ENCODE results near the gene EIF4G3.
"Not testable (repeated sequence)": the region's sequence is repeated elsewhere in the genome, so short reads cannot be mapped to it uniquely, and the experiment has no call there.

EIF4G3 gene

DNA sequence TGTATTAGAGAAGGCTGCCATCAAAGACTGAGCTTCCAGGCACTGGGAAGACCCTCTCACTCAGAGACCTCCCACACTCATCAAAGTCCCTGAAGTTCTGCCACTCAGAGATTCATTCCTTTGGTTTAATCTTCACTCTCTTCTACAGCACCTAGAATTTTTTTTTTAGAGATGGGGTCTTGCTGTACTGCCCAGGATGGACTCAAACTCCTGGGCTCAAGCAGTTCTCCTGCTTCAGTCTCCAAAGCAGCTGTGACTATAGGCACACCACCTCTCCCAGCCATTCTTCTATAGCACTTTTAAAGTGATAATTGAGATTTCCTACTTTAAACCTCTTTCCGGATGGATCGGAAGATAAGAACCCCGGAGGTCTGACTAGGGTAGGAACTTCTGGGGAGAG, 385.9 kb downstream of the EIF4G3 start:
- peaks cover 8% of the 10 kb centered on the region for H3K4me1 ChIP-seq (ENCODE audit: insufficient read depth, low read length, severe bottlenecking)
- no peaks in the 10 kb centered on the region for H3K9me3 ChIP-seq (ENCODE audit: low read length)
- H3K4me3 ChIP-seq (ENCODE audit: low read depth, low read length, poor library complexity, severe bottlenecking): no peak overlapping the region
- no peaks in the 10 kb centered on the region for H3K9me2 ChIP-seq (ENCODE audit: low read depth, low read length)
- no peaks in the 10 kb centered on the region for H3K36me3 ChIP-seq (ENCODE audit: insufficient read depth, low read length)
- H3K9ac ChIP-seq (ENCODE audit: low read length): no peak overlapping the region
- H3K27me3 ChIP-seq (ENCODE audit: insufficient read depth, low read length): no peaks in the 10 kb centered on the region
- no peaks in the 10 kb centered on the region for H4K20me1 ChIP-seq (ENCODE audit: insufficient read depth, low read length)
- H2AFZ ChIP-seq (ENCODE audit: low read length): no peak overlapping the region
- TF ChIP-seq EZH2 (IDR thresholded peaks at IDR 0.05; ENCODE audit: borderline replicate concordance, low read length): no peak
- TF ChIP-seq, protein P1, sequence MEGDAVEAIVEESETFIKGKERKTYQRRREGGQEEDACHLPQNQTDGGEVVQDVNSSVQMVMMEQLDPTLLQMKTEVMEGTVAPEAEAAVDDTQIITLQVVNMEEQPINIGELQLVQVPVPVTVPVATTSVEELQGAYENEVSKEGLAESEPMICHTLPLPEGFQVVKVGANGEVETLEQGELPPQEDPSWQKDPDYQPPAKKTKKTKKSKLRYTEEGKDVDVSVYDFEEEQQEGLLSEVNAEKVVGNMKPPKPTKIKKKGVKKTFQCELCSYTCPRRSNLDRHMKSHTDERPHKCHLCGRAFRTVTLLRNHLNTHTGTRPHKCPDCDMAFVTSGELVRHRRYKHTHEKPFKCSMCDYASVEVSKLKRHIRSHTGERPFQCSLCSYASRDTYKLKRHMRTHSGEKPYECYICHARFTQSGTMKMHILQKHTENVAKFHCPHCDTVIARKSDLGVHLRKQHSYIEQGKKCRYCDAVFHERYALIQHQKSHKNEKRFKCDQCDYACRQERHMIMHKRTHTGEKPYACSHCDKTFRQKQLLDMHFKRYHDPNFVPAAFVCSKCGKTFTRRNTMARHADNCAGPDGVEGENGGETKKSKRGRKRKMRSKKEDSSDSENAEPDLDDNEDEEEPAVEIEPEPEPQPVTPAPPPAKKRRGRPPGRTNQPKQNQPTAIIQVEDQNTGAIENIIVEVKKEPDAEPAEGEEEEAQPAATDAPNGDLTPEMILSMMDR (IDR thresholded peaks at IDR 0.05; ENCODE audit: low read length): no peak
- no peaks in the 10 kb centered on the region for H3F3A ChIP-seq (ENCODE audit: insufficient read depth, low read length)
- H3K79me2 ChIP-seq (ENCODE audit: insufficient read depth, low read length): peaks cover 5% of the 10 kb centered on the region
- no peak overlapping the region for H3K27ac ChIP-seq (ENCODE audit: low read depth, low read length, poor library complexity, severe bottlenecking)
- H3K4me2 ChIP-seq (ENCODE audit: low read length): no peak overlapping the region

DNA sequence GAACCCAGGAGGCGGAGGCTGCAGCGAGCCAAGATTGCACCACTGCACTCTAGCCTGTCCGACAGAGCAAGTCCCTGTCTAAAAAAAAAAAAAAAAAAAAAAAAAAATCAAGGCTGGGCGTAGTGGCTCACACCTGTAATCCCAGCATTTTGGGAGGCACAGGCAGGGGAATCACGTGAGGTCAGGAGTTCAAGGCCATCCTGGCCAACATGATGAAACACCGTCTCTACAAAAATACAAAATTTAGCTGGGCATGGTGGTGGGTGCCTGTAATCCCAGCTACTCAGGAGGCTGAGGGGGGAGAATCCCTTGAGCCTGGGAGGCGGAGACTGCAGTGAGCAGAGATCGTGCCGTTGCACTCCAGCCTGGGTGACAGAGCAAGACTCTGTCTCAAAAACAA, 387.1 kb downstream of the EIF4G3 start:
- H3K9me2 ChIP-seq (ENCODE audit: low read depth, low read length); H3K36me3 ChIP-seq (ENCODE audit: insufficient read depth, low read length); H3K27me3 ChIP-seq (ENCODE audit: insufficient read depth, low read length); H2AFZ ChIP-seq (ENCODE audit: low read length); H4K20me1 ChIP-seq (ENCODE audit: insufficient read depth, low read length); H3K9me3 ChIP-seq (ENCODE audit: low read length); H3K27ac ChIP-seq (ENCODE audit: low read depth, low read length, poor library complexity, severe bottlenecking); H3K4me2 ChIP-seq (ENCODE audit: low read length); H3K9ac ChIP-seq (ENCODE audit: low read length); H3F3A ChIP-seq (ENCODE audit: insufficient read depth, low read length); H3K4me3 ChIP-seq (ENCODE audit: low read depth, low read length, poor library complexity, severe bottlenecking): not testable (repeated sequence)
- H3K79me2 ChIP-seq (ENCODE audit: insufficient read depth, low read length): peaks cover 16% of the 10 kb centered on the region
- H3K4me1 ChIP-seq (ENCODE audit: insufficient read depth, low read length, severe bottlenecking): peaks cover 14% of the 10 kb centered on the region

DNA sequence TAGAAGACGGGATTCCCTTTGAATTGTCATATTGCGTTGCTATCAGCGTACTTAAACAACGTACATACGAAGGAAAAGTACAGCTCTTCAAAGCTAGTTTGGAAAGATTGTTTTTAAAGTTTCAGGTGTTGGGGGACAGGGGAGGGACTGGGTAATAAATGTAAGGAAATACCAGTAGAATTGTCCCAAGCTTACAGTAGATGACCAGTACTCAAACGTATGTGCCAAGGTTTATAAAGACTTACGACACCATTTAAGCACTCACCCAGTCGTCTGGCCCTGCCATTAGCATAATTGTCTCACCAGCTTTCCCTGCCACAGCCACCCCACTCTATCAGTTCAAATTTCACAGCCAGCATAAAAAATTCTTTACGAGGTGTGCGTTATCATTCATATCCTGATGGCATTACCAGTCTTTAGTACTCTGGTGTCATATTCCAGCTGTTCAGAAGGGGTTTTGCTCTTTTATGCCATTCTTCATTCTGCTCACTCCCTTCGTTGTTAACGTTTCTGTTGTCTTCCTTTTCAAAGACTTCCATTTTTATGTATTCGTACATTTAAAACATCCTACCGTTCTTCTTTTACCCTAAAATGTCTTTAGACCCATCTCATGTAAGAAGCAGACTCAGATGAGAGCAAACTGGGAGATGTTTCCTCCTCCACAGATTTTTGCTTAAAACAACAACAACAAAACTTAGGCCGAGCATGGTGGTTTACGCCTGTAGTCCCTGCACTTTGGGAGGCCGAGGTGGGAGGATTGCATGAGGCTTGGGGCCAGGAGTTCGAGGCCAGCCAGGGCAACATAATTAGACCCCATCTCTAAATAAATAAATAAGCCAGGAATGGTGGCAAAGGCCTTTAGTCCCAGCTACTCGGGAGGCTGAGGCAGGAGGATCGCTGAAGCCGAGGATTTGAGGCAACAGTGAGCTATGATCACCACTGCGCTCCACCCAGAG, 388.6 kb downstream of the EIF4G3 start:
- H3K4me1 ChIP-seq (ENCODE audit: insufficient read depth, low read length, severe bottlenecking): peaks cover 26% of the 10 kb centered on the region
- peak overlapping the region; percentile 88 for H3K4me2 ChIP-seq (ENCODE audit: low read length)
- H3K9me2 ChIP-seq (ENCODE audit: low read depth, low read length): no peaks in the 10 kb centered on the region

More for the DNA sequence above, 388.6 kb downstream of the EIF4G3 start:
- Histone ChIP-seq H3K27me3 (ENCODE audit: insufficient read depth, low read length) (no peaks in the 10 kb centered on the region), H3K27ac (ENCODE audit: low read depth, low read length, poor library complexity, severe bottlenecking) (peak overlapping the region; percentile 33), H4K20me1 (ENCODE audit: insufficient read depth, low read length) (no peaks in the 10 kb centered on the region), H3K79me2 (ENCODE audit: insufficient read depth, low read length) (peaks cover 31% of the 10 kb centered on the region), H3K36me3 (ENCODE audit: insufficient read depth, low read length) (peaks cover 4% of the 10 kb centered on the region; the same call in 1 of the 2 replicates), H3K4me3 (ENCODE audit: low read depth, low read length, poor library complexity, severe bottlenecking) (peak overlapping the region; percentile 91), H3F3A (ENCODE audit: insufficient read depth, low read length) (no peaks in the 10 kb centered on the region), H2AFZ (ENCODE audit: low read length) (no peak overlapping the region; the same call in 1 of the 2 replicates), H3K9ac (ENCODE audit: low read length) (peak overlapping the region; percentile 78), H3K9me3 (ENCODE audit: low read length) (no peaks in the 10 kb centered on the region)
- TF ChIP-seq EZH2 (IDR thresholded peaks at IDR 0.05; ENCODE audit: borderline replicate concordance, low read length): no peak
- TF ChIP-seq, protein P1 (IDR thresholded peaks at IDR 0.05; ENCODE audit: low read length): no peak

All from OCI-LY1 (cell line).